Ishikawa (cell line): ENCODE results near the gene JAML.

Experiments
- CREB1 ChIP-seq: IDR thresholded peaks from 2 replicates; pipeline ENCODE4 v1.6.1; 2012; ENCODE audit warnings: low read depth
- FOXM1 ChIP-seq: IDR thresholded peaks from 2 replicates; pipeline ENCODE4 v1.6.1; 2012; ENCODE audit warnings: low read depth, borderline replicate concordance
- TCF12 ChIP-seq: IDR thresholded peaks from 2 replicates; pipeline ENCODE4 v1.6.1; 2012; ENCODE audit warnings: low read depth
- TEAD4 ChIP-seq: IDR thresholded peaks from 2 replicates; pipeline ENCODE4 v1.6.1; 2012
- YY1 ChIP-seq: IDR thresholded peaks from 2 replicates; pipeline ENCODE4 v1.6.1; 2012; ENCODE audit warnings: low read depth

DNA sequence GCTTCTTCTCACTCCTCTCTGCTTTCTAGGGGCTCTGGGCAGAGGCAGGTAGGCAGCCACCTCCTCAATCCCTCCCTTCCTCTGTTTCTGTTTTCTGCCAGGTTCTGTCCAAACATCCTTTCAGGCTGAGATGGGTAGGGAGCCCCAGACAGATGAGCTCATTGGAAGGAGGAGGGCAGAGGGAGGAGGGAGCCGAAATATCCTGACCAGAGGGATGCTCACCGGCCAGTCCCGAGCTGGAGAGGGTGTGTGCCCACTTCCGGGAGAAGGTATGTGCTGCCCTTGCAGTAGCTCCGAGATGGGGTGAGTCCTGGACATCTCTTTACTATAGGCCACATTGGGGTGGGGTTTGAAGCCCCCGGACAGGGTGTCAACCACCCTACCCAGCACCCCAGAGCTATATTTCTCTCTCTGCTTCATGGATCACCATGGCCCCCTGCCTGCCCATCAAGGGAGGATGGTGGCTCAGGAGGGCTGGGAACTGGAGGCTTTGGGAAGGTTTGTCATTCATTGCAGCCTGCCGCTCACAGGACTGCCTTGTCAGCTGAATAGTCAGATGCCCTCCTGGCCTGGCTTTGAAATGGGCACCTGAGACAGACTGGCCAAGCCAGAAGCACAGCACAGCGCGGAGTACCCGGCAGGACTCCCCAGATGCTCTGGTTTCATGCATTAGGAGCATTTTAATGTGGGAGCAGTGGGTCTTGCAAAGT, 67.5 kb downstream of the JAML start:
- TF ChIP-seq TCF12 (no peak), CREB1 (no peak), FOXM1 (no peak), TEAD4 (no peak), YY1 (no peak)
